ENCODE measurements around the gene POLQ. TPM values are rescaled to one million over a fixed set of nuclear protein-coding genes. Genes with fewer than 3 reads are reported as not detected.

Gene POLQ
- total and polyA plus RNA-seq, 2 of the 4 experiments (the other 2 are of a cell fraction), result 1.8 to 5.0 TPM

- ATAC-seq (ENCODE audit: low read depth) (no peak), DNase-seq (no peak)
- Histone ChIP-seq H4K91ac (ENCODE audit: insufficient read depth, low read depth, low read length) (no peak overlapping the region), H2AK5ac (ENCODE audit: low read depth, low read length) (no peak overlapping the region), H2BK20ac (ENCODE audit: low read depth, low read length) (no peak overlapping the region), H3K4ac (ENCODE audit: low read depth, low read length) (no peak overlapping the region), H2BK120ac (ENCODE audit: low read depth, low read length) (no peak overlapping the region), H2BK5ac (ENCODE audit: low read depth, low read length, poor library complexity, severe bottlenecking) (no peak overlapping the region), H3K23ac (ENCODE audit: low read depth, low read length) (no peak overlapping the region), H4K8ac (ENCODE audit: low read depth in 2 of 2, low read length in 2 of 2) (no peak overlapping the region), H3K4me3 (ENCODE audit: insufficient read depth, low read depth, low read length) (no peak overlapping the region), H3K18ac (ENCODE audit: low read depth, low read length) (no peak overlapping the region), H3K14ac (replicated peaks; ENCODE audit: low read depth, low read length) (no peak overlapping the region), H3K9me3 (ENCODE audit: control insufficient read depth, insufficient read depth, low read length) (no peaks in the 10 kb centered on the region), H2BK15ac (ENCODE audit: low read depth, low read length) (no peak overlapping the region), H3K27me3 (ENCODE audit: control insufficient read depth, insufficient read depth, low read length) (no peaks in the 10 kb centered on the region), H4K20me1 (ENCODE audit: insufficient read depth, low read length) (no peaks in the 10 kb centered on the region), H3K4me1 (ENCODE audit: control insufficient read depth, insufficient read depth, low read length) (no peaks in the 10 kb centered on the region), H3K56ac (ENCODE audit: extremely low read depth, insufficient read depth, low read length) (no peak overlapping the region), H3K27ac (ENCODE audit: insufficient read depth, low read length) (no peak overlapping the region), H2AK9ac (replicated peaks; ENCODE audit: low read depth, low read length, poor library complexity) (no peak overlapping the region), H3K36me3 (ENCODE audit: control insufficient read depth, insufficient read depth, low read length) (no peaks in the 10 kb centered on the region), H4K5ac (ENCODE audit: low read depth, low read length) (no peak overlapping the region), H2AFZ (replicated peaks; ENCODE audit: low read length, poor library complexity) (no peak overlapping the region), H3K9ac (ENCODE audit: low read depth, low read length) (no peak overlapping the region), H3K79me1 (ENCODE audit: low read depth in 1 of 2, low read length in 2 of 2) (no peaks in the 10 kb centered on the region), H3K9me1 (ENCODE audit: insufficient read depth, low read length) (no peaks in the 10 kb centered on the region), H3K4me2 (ENCODE audit: low read depth, low read length) (no peak overlapping the region)
- ChIA-PET POLR2A (ENCODE audit: unreplicated experiment) (no interaction called here), CTCF (no interaction called here)
- TF ChIP-seq CEBPB (IDR thresholded peaks at IDR 0.05; ENCODE audit: low read depth, low read length), result no peak
- WGBS, 2 experiments (ENCODE audit: extremely low coverage in 2 of 2, insufficient read length in 1 of 2), result no CpG with 5 or more reads among the region's 5 CpGs
- no TSS peak for BruUV-seq (replicated peaks)
- intact Hi-C loops (cut with micrococcal nuclease), result no loop called here
- in situ Hi-C loops (cut with MboI; ENCODE audit: low sequenced_read_pairs), result loop anchor here (10.0 kb wide), 1 partner anchor 707 kb away; no protein-coding TSS in a partner anchor
- dilution Hi-C loops (cut with HindIII; ENCODE audit: low sequenced_read_pairs, unreplicated experiment), result no loop called here
Measured at GRCh38 chr3:121557426-121557934, 11.7 kb upstream of the POLQ start.

Data from IMR-90 (cell line).